Panc1 (cell line): ENCODE data around the gene ABCC4. TPM values are rescaled to one million over a fixed set of nuclear protein-coding genes. Genes with fewer than 3 reads are reported as not detected.

Source experiments
- ATAC-seq: fragments of 200-7000 bp; cut with Tn5 transposase; 2 replicates; pipeline ENCODE4 v1.9.1; 2020; ENCODE audit warnings: mild to moderate bottlenecking, moderate library complexity
- BruUV-seq: library from RNA; stranded (reverse); fragments of 400-500 nt; replicated peaks from 2 replicates; lab custom pipeline; 2021; lab: Mats Ljungman, UMichigan
- CTCF ChIA-PET: fragments of 300-600 bp; sonication (Branson Sonifier 250); formaldehyde crosslinking; loops from one replicate; lab custom pipeline; 2022; ENCODE audit warnings: antibody characterized with exemption; lab: Charles Lee
- POLR2A ChIA-PET: fragments of 300-600 bp; sonication (Branson Sonifier 250); formaldehyde crosslinking; loops from one replicate; lab custom pipeline; 2022; ENCODE audit warnings: antibody characterized with exemption; lab: Charles Lee
- DNase-seq: peaks from one replicate; pipeline ENCODE4 v3.0.0-alpha.2; 2010; ENCODE audit warnings: low read depth, low spot score
- H3K27ac ChIP-seq: 2 replicates; pipeline ENCODE4 v1.5.1; 2011; ENCODE audit warnings: mild to moderate bottlenecking, low read length, inconsistent platforms
- H3K27me3 ChIP-seq: fragments of 200-500 bp; sonication (Bioruptor generic); 2 replicates; pipeline ENCODE4 v1.6.0; 2014; ENCODE audit warnings: low read length, inconsistent platforms; ENCODE audit not compliant: control insufficient read depth, insufficient read depth
- H3K36me3 ChIP-seq: fragments of 200-500 bp; sonication (Bioruptor generic); 2 replicates; pipeline ENCODE4 v1.5.1; 2014; ENCODE audit warnings: inconsistent platforms, mild to moderate bottlenecking, low read length, moderate library complexity; ENCODE audit not compliant: control insufficient read depth, insufficient read depth
- H3K4me1 ChIP-seq: 2 replicates; pipeline ENCODE4 v1.5.1; 2011; ENCODE audit warnings: inconsistent platforms, mild to moderate bottlenecking, low read length, moderate library complexity; ENCODE audit not compliant: control insufficient read depth, insufficient read depth
- H3K4me3 ChIP-seq, 2 experiments: 2 replicates each; pipeline ENCODE4 v1.5.1; 2011 to 2012; ENCODE audit warnings: low read depth in 2 of 2, low read length in 2 of 2, mild to moderate bottlenecking in 2 of 2, inconsistent platforms in 1 of 2, moderate library complexity in 1 of 2
- H3K9me3 ChIP-seq: fragments of 200-500 bp; sonication (Bioruptor generic); 2 replicates; pipeline ENCODE4 v1.5.1; 2014; ENCODE audit warnings: low read depth, mild to moderate bottlenecking, inconsistent platforms, low read length, moderate library complexity; ENCODE audit not compliant: control insufficient read depth, insufficient read depth
- CTCF ChIP-seq: fragments of 450-650 bp; IDR thresholded peaks from 2 replicates; pipeline ENCODE4 v1.5.1; 2017; ENCODE audit warnings: mild to moderate bottlenecking
- POLR2AphosphoS5 ChIP-seq: IDR thresholded peaks from 2 replicates; pipeline ENCODE4 v1.6.1; 2012; ENCODE audit warnings: mild to moderate bottlenecking, low read depth, low read length, moderate library complexity
- SIN3A ChIP-seq: IDR thresholded peaks from 2 replicates; pipeline ENCODE4 v1.6.1; 2012; ENCODE audit warnings: low read depth, mild to moderate bottlenecking, low read length, moderate library complexity, borderline replicate concordance; ENCODE audit not compliant: insufficient read depth
- TCF7L2 ChIP-seq: IDR thresholded peaks from 2 replicates; pipeline ENCODE4 v1.6.1; 2011; ENCODE audit warnings: mild to moderate bottlenecking, low read depth, low read length, inconsistent platforms
- in situ Hi-C: cut with HindIII; loops from 2 replicates; pipeline ENCODE4 v1.10.0; 2016; ENCODE audit warnings: low sequenced_read_pairs, low pct_unique_long_range_greater_than_20kb
- intact Hi-C: fragments of 100-400 bp; cut with micrococcal nuclease; formaldehyde crosslinking; loops from one replicate; pipeline ENCODE4 v1.10.0; 2022; ENCODE audit not compliant: unreplicated experiment
- total RNA-seq: library from RNA; stranded (reverse); gene quantifications from one replicate; pipeline ENCODE4 v1.2.1, GENCODE V29; 2021; ENCODE audit not compliant: unreplicated experiment
- TF ChIP-seq, protein P1 (sequence below), 2 experiments: IDR thresholded peaks; 2 replicates each; pipeline ENCODE4 v1.6.1; 2011 to 2012; ENCODE audit warnings: low read depth in 2 of 2, control low read depth in 1 of 2, low read length in 1 of 2, mild to moderate bottlenecking in 1 of 2, moderate library complexity in 1 of 2; ENCODE audit not compliant: insufficient read depth in 1 of 2

Gene ABCC4
- total RNA-seq, 1 experiment from 2014 or later = 69.3 TPM

GRCh38 chr13:95156208-95156607 lies 145.0 kb downstream of the ABCC4 start:
- no peaks in the 10 kb centered on the region for H3K9me3 ChIP-seq
- TSS peak; percentile 14 for BruUV-seq
- H3K4me3 ChIP-seq = no peak overlapping the region
- peaks cover 5% of the 10 kb centered on the region for H3K36me3 ChIP-seq
- ChIA-PET CTCF (no interaction called here), POLR2A (no interaction called here)
- in situ Hi-C loops = no loop called here
- intact Hi-C loops = no loop called here
- ATAC-seq (no peak), DNase-seq (no peak)
- peaks cover 12% of the 10 kb centered on the region for H3K4me1 ChIP-seq
- TF ChIP-seq TCF7L2 (no peak), CTCF (peak; percentile 47; the same call in 1 of the 2 replicates)
- H3K27ac ChIP-seq = peak overlapping the region; percentile 73
- H3K27me3 ChIP-seq = no peaks in the 10 kb centered on the region

DNA sequence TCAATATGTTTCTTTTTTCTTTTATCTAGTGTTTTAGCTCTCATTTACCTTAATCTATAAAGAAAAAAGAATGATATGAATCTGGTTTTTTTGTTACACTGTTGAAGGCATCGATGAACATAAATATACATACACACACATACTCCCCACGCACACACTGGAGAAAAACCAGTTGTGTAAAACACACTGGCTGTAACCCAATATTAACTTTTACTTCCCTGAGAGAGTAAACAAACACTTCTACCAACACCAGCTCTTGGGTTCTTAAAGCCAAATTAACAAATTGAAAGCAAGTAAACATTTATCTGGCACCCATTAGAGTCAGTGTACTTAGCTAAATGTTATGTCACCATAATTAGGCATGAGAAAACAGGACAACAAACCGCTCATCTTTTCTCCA lies 145.7 kb downstream of the ABCC4 start:
- TF ChIP-seq POLR2AphosphoS5 = no peak
- TF ChIP-seq CTCF = no peak
- no peak for TF ChIP-seq SIN3A
- no peak for TF ChIP-seq TCF7L2
- TF ChIP-seq, protein P1, sequence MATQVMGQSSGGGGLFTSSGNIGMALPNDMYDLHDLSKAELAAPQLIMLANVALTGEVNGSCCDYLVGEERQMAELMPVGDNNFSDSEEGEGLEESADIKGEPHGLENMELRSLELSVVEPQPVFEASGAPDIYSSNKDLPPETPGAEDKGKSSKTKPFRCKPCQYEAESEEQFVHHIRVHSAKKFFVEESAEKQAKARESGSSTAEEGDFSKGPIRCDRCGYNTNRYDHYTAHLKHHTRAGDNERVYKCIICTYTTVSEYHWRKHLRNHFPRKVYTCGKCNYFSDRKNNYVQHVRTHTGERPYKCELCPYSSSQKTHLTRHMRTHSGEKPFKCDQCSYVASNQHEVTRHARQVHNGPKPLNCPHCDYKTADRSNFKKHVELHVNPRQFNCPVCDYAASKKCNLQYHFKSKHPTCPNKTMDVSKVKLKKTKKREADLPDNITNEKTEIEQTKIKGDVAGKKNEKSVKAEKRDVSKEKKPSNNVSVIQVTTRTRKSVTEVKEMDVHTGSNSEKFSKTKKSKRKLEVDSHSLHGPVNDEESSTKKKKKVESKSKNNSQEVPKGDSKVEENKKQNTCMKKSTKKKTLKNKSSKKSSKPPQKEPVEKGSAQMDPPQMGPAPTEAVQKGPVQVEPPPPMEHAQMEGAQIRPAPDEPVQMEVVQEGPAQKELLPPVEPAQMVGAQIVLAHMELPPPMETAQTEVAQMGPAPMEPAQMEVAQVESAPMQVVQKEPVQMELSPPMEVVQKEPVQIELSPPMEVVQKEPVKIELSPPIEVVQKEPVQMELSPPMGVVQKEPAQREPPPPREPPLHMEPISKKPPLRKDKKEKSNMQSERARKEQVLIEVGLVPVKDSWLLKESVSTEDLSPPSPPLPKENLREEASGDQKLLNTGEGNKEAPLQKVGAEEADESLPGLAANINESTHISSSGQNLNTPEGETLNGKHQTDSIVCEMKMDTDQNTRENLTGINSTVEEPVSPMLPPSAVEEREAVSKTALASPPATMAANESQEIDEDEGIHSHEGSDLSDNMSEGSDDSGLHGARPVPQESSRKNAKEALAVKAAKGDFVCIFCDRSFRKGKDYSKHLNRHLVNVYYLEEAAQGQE (IDR thresholded peaks at IDR 0.05; ENCODE audit: insufficient read depth in 1 of 2, low read depth in 2 of 2, low read length in 1 of 2) = no peak
- no peak for ATAC-seq
- Histone ChIP-seq H3K36me3 (peaks cover 5% of the 10 kb centered on the region), H3K9me3 (no peaks in the 10 kb centered on the region), H3K27me3 (no peaks in the 10 kb centered on the region), H3K4me1 (peaks cover 15% of the 10 kb centered on the region), H3K27ac (peak overlapping the region; percentile 73), H3K4me3 (no peak overlapping the region)
- in situ Hi-C loops = no loop called here
- ChIA-PET CTCF (no interaction called here), POLR2A (no interaction called here)
- intact Hi-C loops = no loop called here
- no TSS peak for BruUV-seq
- no peak for DNase-seq
